Gastrocnemius medialis (tissue), 4 donors: ENCODE results near the gene TRPV3.

Experiments used
- POLR2A ChIP-seq, 2 donors: fragments of 450-650 bp; IDR thresholded peaks; one replicate each; pipeline ENCODE4 v1.6.1; 2017; ENCODE audit warnings: antibody characterized with exemption in 2 of 2, mild to moderate bottlenecking in 2 of 2, moderate library complexity in 2 of 2
- TF ChIP-seq, protein P1 (sequence below), 5 experiments: fragments of 450-650 bp in 3 of 5; fragments of 200-600 bp in 2 of 5; sonication (generic) in 2 of 5; IDR thresholded peaks in 4 of 5; conservative IDR thresholded peaks in 1 of 5; 1 replicate in 4 of 5; 2 replicates in 1 of 5; pipeline ENCODE4 v1.5.1; 2016 to 2019; ENCODE audit warnings: antibody characterized with exemption in 5 of 5, mild to moderate bottlenecking in 3 of 5, moderate library complexity in 3 of 5

DNA sequence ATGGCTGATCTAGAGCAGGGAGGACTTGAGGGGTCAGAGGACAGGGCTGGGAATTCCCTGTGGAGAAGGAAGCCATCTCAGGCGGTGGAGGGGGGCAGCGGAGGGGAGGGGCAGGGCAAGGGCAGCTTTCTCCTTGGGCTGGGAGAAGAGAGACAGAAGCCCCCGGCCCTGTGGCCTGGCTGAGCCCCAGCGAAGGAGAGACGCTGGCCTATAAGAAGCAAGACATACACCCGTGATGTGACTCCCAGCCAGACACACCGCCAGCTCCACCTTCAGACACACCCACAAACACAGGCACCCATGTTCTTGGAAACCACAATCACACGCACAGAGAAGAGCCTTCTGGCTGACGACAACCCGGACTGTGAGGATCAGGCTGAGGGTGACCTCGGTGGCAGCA is 10.0 kb downstream of the TRPV3 start:
- TF ChIP-seq POLR2A (IDR thresholded peaks at IDR 0.05) = no peak
- TF ChIP-seq, protein P1, sequence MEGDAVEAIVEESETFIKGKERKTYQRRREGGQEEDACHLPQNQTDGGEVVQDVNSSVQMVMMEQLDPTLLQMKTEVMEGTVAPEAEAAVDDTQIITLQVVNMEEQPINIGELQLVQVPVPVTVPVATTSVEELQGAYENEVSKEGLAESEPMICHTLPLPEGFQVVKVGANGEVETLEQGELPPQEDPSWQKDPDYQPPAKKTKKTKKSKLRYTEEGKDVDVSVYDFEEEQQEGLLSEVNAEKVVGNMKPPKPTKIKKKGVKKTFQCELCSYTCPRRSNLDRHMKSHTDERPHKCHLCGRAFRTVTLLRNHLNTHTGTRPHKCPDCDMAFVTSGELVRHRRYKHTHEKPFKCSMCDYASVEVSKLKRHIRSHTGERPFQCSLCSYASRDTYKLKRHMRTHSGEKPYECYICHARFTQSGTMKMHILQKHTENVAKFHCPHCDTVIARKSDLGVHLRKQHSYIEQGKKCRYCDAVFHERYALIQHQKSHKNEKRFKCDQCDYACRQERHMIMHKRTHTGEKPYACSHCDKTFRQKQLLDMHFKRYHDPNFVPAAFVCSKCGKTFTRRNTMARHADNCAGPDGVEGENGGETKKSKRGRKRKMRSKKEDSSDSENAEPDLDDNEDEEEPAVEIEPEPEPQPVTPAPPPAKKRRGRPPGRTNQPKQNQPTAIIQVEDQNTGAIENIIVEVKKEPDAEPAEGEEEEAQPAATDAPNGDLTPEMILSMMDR (IDR thresholded peaks at IDR 0.05 in 4 of 5, conservative IDR thresholded peaks at IDR 0.05 in 1 of 5) = no peak
